CD8-positive, alpha-beta memory T cell (primary cell): ENCODE measurements around the gene DBNL. TPM values are rescaled to one million over a fixed set of nuclear protein-coding genes. Genes with fewer than 3 reads are reported as not detected.
A peak's percentile ranks its signal among the peaks of the same experiment; 100 is the strongest.
"Not testable (repeated sequence)": the region's sequence is repeated elsewhere in the genome, so short reads cannot be mapped to it uniquely, and the experiment has no call there.

Source experiments
- CTCF ChIA-PET: fragments of 350-600 bp; sonication (Branson Sonifier 250); formaldehyde crosslinking; loops from one replicate; lab custom pipeline; 2021; ENCODE audit warnings: antibody characterized with exemption; lab: Charles Lee
- POLR2A ChIA-PET: fragments of 350-600 bp; sonication (Branson Sonifier 250); formaldehyde crosslinking; loops from one replicate; lab custom pipeline; 2021; ENCODE audit warnings: antibody characterized with exemption; lab: Charles Lee
- DNase-seq, 5 donors: peaks; one replicate each; pipeline versions ENCODE4 v3.0.0 to v3.0.0-alpha.2; 2020 to 2022; ENCODE audit warnings: mixed read lengths in 1 of 5
- H3K27ac ChIP-seq: one replicate; pipeline ENCODE4 v1.7.0; 2013; ENCODE audit warnings: low read depth, mild to moderate bottlenecking, low read length, moderate library complexity
- H3K27me3 ChIP-seq: 2 replicates; pipeline ENCODE4 v1.7.0; 2013; ENCODE audit warnings: low read length, mild to moderate bottlenecking; ENCODE audit not compliant: insufficient read depth, poor library complexity, severe bottlenecking
- H3K36me3 ChIP-seq: 2 replicates; pipeline ENCODE4 v1.7.0; 2013; ENCODE audit warnings: mild to moderate bottlenecking, low read length, moderate library complexity; ENCODE audit not compliant: insufficient read depth
- H3K4me1 ChIP-seq: 2 replicates; pipeline ENCODE4 v1.7.0; 2013; ENCODE audit warnings: mild to moderate bottlenecking, low read length, moderate library complexity; ENCODE audit not compliant: insufficient read depth
- H3K4me3 ChIP-seq: 2 replicates; pipeline ENCODE4 v1.7.0; 2013; ENCODE audit warnings: mild to moderate bottlenecking, low read length
- H3K9me3 ChIP-seq: 2 replicates; pipeline ENCODE4 v1.7.0; 2013; ENCODE audit warnings: mild to moderate bottlenecking, low read length
- H3K27ac Mint-ChIP-seq, 8 donors: one replicate each; pipeline ENCODE4 v1.8.0; 2020 to 2021; ENCODE audit warnings: mixed read lengths in 8 of 8, mild to moderate bottlenecking in 6 of 8, inconsistent platforms in 3 of 8, moderate library complexity in 3 of 8
- H3K27me3 Mint-ChIP-seq, 2 donors: one replicate each; pipeline ENCODE4 v1.8.0; 2020 to 2021; ENCODE audit warnings: mixed read lengths in 2 of 2, mild to moderate bottlenecking in 1 of 2, moderate library complexity in 1 of 2
- H3K36me3 Mint-ChIP-seq, 3 donors: one replicate each; pipeline ENCODE4 v1.8.0; 2020 to 2021; ENCODE audit warnings: mixed read lengths in 3 of 3, inconsistent platforms in 1 of 3, mild to moderate bottlenecking in 1 of 3
- H3K4me1 Mint-ChIP-seq, 3 donors: one replicate each; pipeline ENCODE4 v1.8.0; 2020 to 2021; ENCODE audit warnings: mixed read lengths in 3 of 3, inconsistent platforms in 1 of 3, mild to moderate bottlenecking in 1 of 3
- H3K4me3 Mint-ChIP-seq, 7 donors: one replicate each; pipeline ENCODE4 v1.8.0; 2020 to 2021; ENCODE audit warnings: mixed read lengths in 7 of 7, mild to moderate bottlenecking in 6 of 7, moderate library complexity in 4 of 7, inconsistent platforms in 2 of 7
- H3K9me3 Mint-ChIP-seq, 5 donors: one replicate each; pipeline ENCODE4 v1.8.0; 2020 to 2022; ENCODE audit warnings: mixed read lengths in 5 of 5, mild to moderate bottlenecking in 3 of 5, moderate library complexity in 2 of 5, inconsistent platforms in 1 of 5
- polyA plus RNA-seq: library from polyadenylated mRNA; unstranded; fragments of 300-500 nt; fragmentation: Illumina TruSeq; gene quantifications from one replicate; pipeline ENCODE4 v1.2.3, GENCODE V29; 2021
- total RNA-seq, 2 experiments: library from RNA; stranded (reverse); gene quantifications; one replicate each; pipeline ENCODE4 v1.2.3, GENCODE V29; 2021

Gene DBNL
- 100 to 1,000 TPM; 144 to 154 TPM for total RNA-seq
- 184 TPM for polyA plus RNA-seq

DNA sequence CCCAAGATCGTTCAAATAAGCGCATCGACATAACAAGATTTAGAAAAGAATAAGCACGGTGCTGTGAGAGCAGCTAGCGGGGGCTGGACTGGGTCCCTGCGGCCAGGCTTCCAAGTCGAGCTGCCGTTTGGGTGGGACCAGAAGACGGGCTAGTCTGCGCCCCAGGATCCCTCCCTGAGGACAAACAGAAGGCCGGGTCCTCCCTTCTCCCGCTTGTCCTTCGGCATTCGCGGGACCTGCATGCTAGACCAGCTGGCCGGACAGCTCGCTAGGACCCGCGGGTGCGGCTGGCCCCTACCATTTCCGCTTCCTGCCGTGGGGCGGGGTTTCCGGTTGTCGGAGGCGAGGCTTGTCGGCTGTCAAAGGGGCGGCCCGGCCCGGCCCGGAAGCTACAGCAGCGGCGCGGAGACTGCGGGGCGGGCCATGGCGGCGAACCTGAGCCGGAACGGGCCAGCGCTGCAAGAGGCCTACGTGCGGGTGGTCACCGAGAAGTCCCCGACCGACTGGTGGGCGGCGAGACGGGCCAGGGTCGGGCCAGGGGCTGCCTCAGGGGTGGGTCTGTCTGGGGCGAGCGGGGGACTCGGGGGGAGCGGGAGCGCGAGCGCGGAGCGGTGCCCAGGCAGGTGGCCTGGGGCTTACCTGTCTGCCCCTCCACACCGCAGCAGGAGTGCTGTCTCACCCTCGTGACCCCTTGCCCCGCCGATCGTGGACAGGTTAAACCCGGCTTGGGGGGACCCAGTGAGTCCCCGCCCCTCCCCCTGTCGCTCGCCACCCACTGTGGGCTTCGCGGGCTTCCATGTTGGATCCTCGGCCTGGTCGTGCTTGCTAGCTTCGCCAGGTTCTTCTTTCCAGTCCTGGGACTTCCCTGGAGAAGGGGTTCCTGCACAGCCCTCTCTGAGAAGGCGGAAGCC, at the start of gene DBNL:
Gene DBNL (plus strand): TSS at position 388 of the 911 bp plus-strand sequence. CDS start 36 bp downstream, at position 424.
- ChIA-PET CTCF (interaction anchor here (0.7 to 2.0 kb wide), 4 partner anchors 11 to 119 kb away, joined by 3 to 6 read pairs (median 4); no protein-coding TSS in a partner anchor), POLR2A (interaction anchor here (0.6 to 1.9 kb wide), 9 partner anchors 9 to 841 kb away, joined by 3 to 11 read pairs (median 4); partner anchors contain the start of genes PGAM2 and PURB)
- Histone ChIP-seq H3K4me3 (peak within 1 kb of the TSS; percentile 90), H3K36me3 (peaks cover 13% of the 10 kb centered on the region), H3K4me1 (peaks cover 49% of the 10 kb centered on the region), H3K27ac (peak within 1 kb of the TSS; percentile 80), H3K27me3 (no peaks in the 10 kb centered on the region), H3K9me3 (no peaks in the 10 kb centered on the region)
- Mint-ChIP-seq H3K27me3 (no peaks in the 10 kb centered on the region), H3K27ac (peak within 1 kb of the TSS; percentile 94 to 99 (median 98)), H3K36me3 (peaks cover 0 to 37% (median 7%) of the 10 kb centered on the region in 3 donors), H3K4me1 (peaks cover 41 to 65% (median 45%) of the 10 kb centered on the region in 3 donors), H3K9me3 (no peaks in the 10 kb centered on the region), H3K4me3 (peak within 1 kb of the TSS; percentile 90 to 95 (median 93))
- peak; percentile 78 to 91 (median 87) for DNase-seq

DNA sequence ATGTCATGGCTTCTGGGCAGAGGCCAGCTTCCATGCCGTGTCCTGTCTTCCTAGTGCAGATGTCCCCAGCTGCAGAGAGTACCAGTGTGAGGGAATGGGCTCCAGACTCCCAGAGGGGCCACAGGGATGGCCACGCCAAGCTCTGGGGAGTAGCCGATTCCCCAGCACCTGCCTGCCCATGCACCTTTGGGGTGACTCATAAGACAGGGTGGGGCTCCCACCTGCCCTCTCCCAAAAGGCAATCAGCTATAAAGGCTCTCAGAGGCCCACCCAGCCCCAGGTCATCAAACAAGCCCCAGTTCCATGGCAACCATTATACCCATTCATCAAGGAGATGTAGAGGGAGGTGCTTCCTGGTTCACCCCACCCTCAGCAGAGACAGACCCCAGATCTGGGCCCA, 47.0 kb upstream of the DBNL start, which contains the start of gene SPDYE1:
Gene SPDYE1 (plus strand): TSS at position 366 of the 400 bp plus-strand sequence. CDS start 2,053 bp downstream, outside the sequence.
- H3K27me3 ChIP-seq, H3K4me1 Mint-ChIP-seq, H3K27me3 Mint-ChIP-seq, H3K9me3 ChIP-seq, DNase-seq, H3K4me3 ChIP-seq, CTCF ChIA-PET, H3K9me3 Mint-ChIP-seq, H3K27ac Mint-ChIP-seq, H3K36me3 ChIP-seq, H3K36me3 Mint-ChIP-seq, H3K4me3 Mint-ChIP-seq, H3K27ac ChIP-seq, POLR2A ChIA-PET, H3K4me1 ChIP-seq: not testable (repeated sequence)

DNA sequence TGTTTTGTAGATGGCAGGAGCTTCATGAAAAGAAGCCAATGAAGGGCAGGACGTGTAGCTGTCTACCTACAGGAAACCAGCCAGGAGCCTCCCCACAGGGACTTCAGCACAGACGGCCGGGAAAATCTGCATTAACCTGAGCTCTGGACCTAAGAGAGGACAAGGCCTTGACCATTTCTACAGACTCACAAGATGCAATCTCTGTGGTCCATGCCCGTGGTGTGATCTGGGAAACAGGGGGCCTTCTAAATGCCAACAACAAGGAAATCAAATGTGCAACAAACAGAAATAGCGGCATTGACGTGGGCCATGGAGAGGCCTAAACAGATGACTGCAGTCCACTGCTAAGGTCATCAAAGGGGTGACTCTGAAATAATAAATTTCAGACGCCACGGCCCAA, 32.4 kb upstream of the DBNL start:
- H3K27ac ChIP-seq, H3K4me3 Mint-ChIP-seq, H3K9me3 Mint-ChIP-seq, H3K4me1 Mint-ChIP-seq, H3K4me1 ChIP-seq, H3K4me3 ChIP-seq, CTCF ChIA-PET, H3K27me3 ChIP-seq, POLR2A ChIA-PET, H3K27ac Mint-ChIP-seq, H3K9me3 ChIP-seq, H3K36me3 ChIP-seq, DNase-seq, H3K27me3 Mint-ChIP-seq: not testable (repeated sequence)
- peaks cover 0 to 32% (median 0%) of the 10 kb centered on the region in 3 donors for H3K36me3 Mint-ChIP-seq

DNA sequence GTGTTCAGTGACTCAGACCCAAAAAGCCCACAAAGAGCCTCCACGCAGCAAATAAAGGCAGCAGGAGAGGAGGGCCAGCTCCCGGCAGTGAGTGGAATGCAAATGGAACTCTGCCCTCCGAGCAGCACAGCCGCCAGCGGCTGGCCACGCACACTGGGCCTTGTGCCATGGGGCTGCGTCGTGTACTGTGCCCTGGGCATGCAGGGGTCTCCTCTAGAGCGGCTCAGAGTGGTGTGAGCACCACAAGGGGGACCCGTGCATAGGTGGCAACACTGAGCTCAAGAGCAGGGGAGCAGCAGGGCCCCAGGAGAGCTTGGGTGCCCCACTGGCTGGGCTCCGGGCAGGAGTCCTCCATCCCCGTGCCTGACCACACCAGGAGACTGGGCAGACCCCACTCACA, 29.4 kb upstream of the DBNL start:
- CTCF ChIA-PET, H3K36me3 ChIP-seq, H3K4me1 ChIP-seq, H3K4me3 ChIP-seq, DNase-seq, POLR2A ChIA-PET, H3K27me3 Mint-ChIP-seq, H3K27me3 ChIP-seq, H3K9me3 Mint-ChIP-seq, H3K9me3 ChIP-seq, H3K27ac ChIP-seq: not testable (repeated sequence)
- peaks cover 0 to 24% (median 0%) of the 10 kb centered on the region in 3 donors for H3K36me3 Mint-ChIP-seq
- H3K4me1 Mint-ChIP-seq: peaks cover 7 to 16% (median 8%) of the 10 kb centered on the region in 3 donors
- peak overlapping the region in 1 of 8 donors; percentile 79 for H3K27ac Mint-ChIP-seq
- H3K4me3 Mint-ChIP-seq: peak overlapping the region in 1 of 7 donors; percentile 72

- peak overlapping the region; percentile 82 to 96 (median 94) for H3K27ac Mint-ChIP-seq
- peaks cover 0 to 12% (median 0%) of the 10 kb centered on the region in 3 donors for H3K36me3 Mint-ChIP-seq
- not testable (repeated sequence) for H3K9me3 Mint-ChIP-seq, H3K27me3 ChIP-seq, H3K36me3 ChIP-seq, H3K27me3 Mint-ChIP-seq, H3K9me3 ChIP-seq, H3K4me1 ChIP-seq
- CTCF ChIA-PET: interaction anchor here (0.6 to 1.8 kb wide), 8 partner anchors 20 to 546 kb away, joined by 3 to 6 read pairs (median 4); partner anchors contain the start of genes DBNL, POLD2 and YKT6
- Histone ChIP-seq H3K4me3 (peak overlapping the region; percentile 74), H3K27ac (peak overlapping the region; percentile 73)
- peaks cover 15 to 24% (median 15%) of the 10 kb centered on the region in 3 donors for H3K4me1 Mint-ChIP-seq
- POLR2A ChIA-PET: interaction anchor here (0.9 kb wide), 1 partner anchor 25 kb away, joined by 4 read pairs; the partner anchor contains the start of gene DBNL
- peak; percentile 99 for DNase-seq
- peak overlapping the region; percentile 88 to 98 (median 92) for H3K4me3 Mint-ChIP-seq
Observed at GRCh38 chr7:44018857-44019807, 25.4 kb upstream of the DBNL start.

DNA sequence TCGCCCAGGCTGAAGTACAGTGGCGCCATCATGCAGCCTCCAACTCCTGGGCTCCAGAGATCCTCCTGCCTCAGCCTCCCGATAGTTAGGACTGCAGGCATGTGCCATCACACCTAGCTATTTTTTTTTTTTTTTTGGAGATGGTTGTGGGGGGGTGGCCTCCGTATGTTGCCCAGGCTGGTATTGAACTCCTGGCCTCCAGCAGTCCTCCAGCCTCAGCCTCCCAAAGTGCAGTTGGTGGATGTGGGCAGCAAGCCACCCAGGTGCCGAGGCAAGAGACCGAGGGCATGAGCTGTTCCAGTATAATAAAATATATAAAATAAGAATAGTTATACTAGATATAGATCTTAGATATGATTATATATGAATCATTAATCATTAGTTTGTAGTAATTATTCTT, 24.7 kb upstream of the DBNL start:
- not testable (repeated sequence) for H3K27ac Mint-ChIP-seq, H3K9me3 Mint-ChIP-seq

GRCh38 chr7:44022069-44022468, 22.4 kb upstream of the DBNL start:
- H3K9me3 Mint-ChIP-seq: not testable (repeated sequence)

More for the DNA sequence above, 24.7 kb upstream of the DBNL start:
- not testable (repeated sequence) for H3K4me3 ChIP-seq, H3K36me3 Mint-ChIP-seq, H3K27ac ChIP-seq, H3K4me1 ChIP-seq, H3K4me3 Mint-ChIP-seq, H3K9me3 ChIP-seq, H3K36me3 ChIP-seq, DNase-seq, H3K27me3 ChIP-seq, H3K27me3 Mint-ChIP-seq
- POLR2A ChIA-PET: interaction anchor here (0.9 kb wide), 1 partner anchor 25 kb away, joined by 4 read pairs; the partner anchor contains the start of gene DBNL
- peaks cover 15 to 24% (median 15%) of the 10 kb centered on the region in 3 donors for H3K4me1 Mint-ChIP-seq
- CTCF ChIA-PET: interaction anchor here (0.6 to 1.8 kb wide), 9 partner anchors 19 to 546 kb away, joined by 3 to 6 read pairs (median 4); partner anchors contain the start of genes DBNL, POLD2 and YKT6

More at GRCh38 chr7:44022069-44022468, 22.4 kb upstream of the DBNL start:
- H3K36me3 Mint-ChIP-seq, H3K27me3 Mint-ChIP-seq, H3K27ac Mint-ChIP-seq, H3K27me3 ChIP-seq, H3K27ac ChIP-seq, CTCF ChIA-PET, H3K4me1 ChIP-seq, H3K36me3 ChIP-seq, H3K4me3 ChIP-seq, H3K4me3 Mint-ChIP-seq, H3K9me3 ChIP-seq, DNase-seq, POLR2A ChIA-PET: not testable (repeated sequence)
- H3K4me1 Mint-ChIP-seq: peaks cover 15 to 22% (median 15%) of the 10 kb centered on the region in 3 donors
